HG02870 (cell line): ENCODE data around the gene USP17L30.
"Not testable (repeated sequence)": the region's sequence is repeated elsewhere in the genome, so short reads cannot be mapped to it uniquely, and the experiment has no call there.

Experiments
- ATAC-seq: cut with Tn5 transposase; IDR thresholded peaks from one replicate; pipeline ENCODE4 v1.9.1; 2021; ENCODE audit warnings: mild to moderate bottlenecking, moderate library complexity; ENCODE audit not compliant: unreplicated experiment

USP17L30 gene

GRCh38 chr4:9362829-9363228 lies at the start of gene USP17L30:
Gene USP17L30, plus strand, starts transcription at chr4:9363129. Its CDS starts 0 bp downstream, at chr4:9363129.
- ATAC-seq = not testable (repeated sequence)

GRCh38 chr4:9324191-9324590 lies 38.7 kb upstream of the USP17L30 start:
- ATAC-seq = not testable (repeated sequence)

GRCh38 chr4:9324865-9325264 lies 38.1 kb upstream of the USP17L30 start, which contains the start of gene USP17L24:
Gene USP17L24, plus strand, starts transcription at chr4:9325165. Its CDS starts 0 bp downstream, at chr4:9325165.
- ATAC-seq = not testable (repeated sequence)

- not testable (repeated sequence) for ATAC-seq
These were observed 33.3 kb upstream of the USP17L30 start, which contains the start of gene USP17L25 for GRCh38 chr4:9329611-9330010. Gene USP17L25, plus strand, starts transcription at chr4:9329911. Its CDS starts 0 bp downstream, at chr4:9329911.

- ATAC-seq = not testable (repeated sequence)
These were observed 28.6 kb upstream of the USP17L30 start, which contains the start of gene USP17L26 for GRCh38 chr4:9334358-9334757. Gene USP17L26, plus strand, starts transcription at chr4:9334658. Its CDS starts 0 bp downstream, at chr4:9334658.

- not testable (repeated sequence) for ATAC-seq
These were observed 23.8 kb upstream of the USP17L30 start, which contains the start of gene USP17L5 for GRCh38 chr4:9339103-9339502. Gene USP17L5, plus strand, starts transcription at chr4:9339403. Its CDS starts 0 bp downstream, at chr4:9339403.

- not testable (repeated sequence) for ATAC-seq
These were observed 19.1 kb upstream of the USP17L30 start, which contains the start of gene USP17L27 for GRCh38 chr4:9343848-9344247. Gene USP17L27, plus strand, starts transcription at chr4:9344148. Its CDS starts 0 bp downstream, at chr4:9344148.

GRCh38 chr4:9348593-9348992 lies 14.3 kb upstream of the USP17L30 start, which contains the start of gene USP17L28:
Gene USP17L28, plus strand, starts transcription at chr4:9348893. Its CDS starts 0 bp downstream, at chr4:9348893.
- not testable (repeated sequence) for ATAC-seq

GRCh38 chr4:9350866-9351265 lies 12.1 kb upstream of the USP17L30 start:
- ATAC-seq = not testable (repeated sequence)

- not testable (repeated sequence) for ATAC-seq
These were observed 9.6 kb upstream of the USP17L30 start, which contains the start of gene USP17L29 for GRCh38 chr4:9353338-9353737. Gene USP17L29, plus strand, starts transcription at chr4:9353638. Its CDS starts 0 bp downstream, at chr4:9353638.

- ATAC-seq = not testable (repeated sequence)
These were observed 17.0 kb downstream of the USP17L30 start for GRCh38 chr4:9379881-9380280.

GRCh38 chr4:9381012-9381534 lies 18.1 kb downstream of the USP17L30 start:
- not testable (repeated sequence) for ATAC-seq

GRCh38 chr4:9384126-9384525 lies 21.2 kb downstream of the USP17L30 start:
- ATAC-seq = no peak

GRCh38 chr4:9389001-9389400 lies 26.1 kb downstream of the USP17L30 start:
- not testable (repeated sequence) for ATAC-seq

GRCh38 chr4:9405774-9406173 lies 42.8 kb downstream of the USP17L30 start:
- not testable (repeated sequence) for ATAC-seq

- ATAC-seq = not testable (repeated sequence)
These were observed 43.6 kb downstream of the USP17L30 start for GRCh38 chr4:9406491-9406890.

- no peak for ATAC-seq
These were observed 46.9 kb downstream of the USP17L30 start for GRCh38 chr4:9409793-9410192.
